Smooth muscle cell (in vitro differentiated cells): ENCODE measurements around the gene DR1. TPM values are rescaled to one million over a fixed set of nuclear protein-coding genes. Genes with fewer than 3 reads are reported as not detected.

Experiments
- DNase-seq: peaks from one replicate; lab custom pipeline; 2025; ENCODE audit not compliant: unreplicated experiment; lab: John Stamatoyannopoulos, UW
- H2AFZ ChIP-seq: fragments of 200-600 bp; sonication (generic); 2 replicates; pipeline ENCODE4 v1.6.0; 2016; ENCODE audit warnings: antibody characterized with exemption, low read depth, mild to moderate bottlenecking
- H3F3A ChIP-seq: fragments of 200-600 bp; sonication (generic); 2 replicates; pipeline ENCODE4 v1.6.0; 2017; ENCODE audit warnings: antibody characterized with exemption, low read depth
- H3K27ac ChIP-seq: fragments of 200-600 bp; sonication (generic); 2 replicates; pipeline ENCODE4 v1.5.1; 2016; ENCODE audit warnings: low read depth, mild to moderate bottlenecking
- H3K27me3 ChIP-seq: fragments of 200-600 bp; sonication (generic); 2 replicates; pipeline ENCODE4 v1.6.1; 2016; ENCODE audit warnings: low read depth, mild to moderate bottlenecking
- H3K36me3 ChIP-seq: fragments of 200-600 bp; sonication (generic); 2 replicates; pipeline ENCODE4 v1.5.1; 2016; ENCODE audit warnings: low read depth
- H3K4me1 ChIP-seq: fragments of 200-600 bp; sonication (generic); 2 replicates; pipeline ENCODE4 v1.5.1; 2016; ENCODE audit warnings: low read depth
- H3K4me2 ChIP-seq: fragments of 200-600 bp; sonication (generic); 2 replicates; pipeline ENCODE4 v1.6.0; 2016; ENCODE audit warnings: mild to moderate bottlenecking
- H3K4me3 ChIP-seq: fragments of 200-600 bp; sonication (generic); 2 replicates; pipeline ENCODE4 v1.5.1; 2016; ENCODE audit warnings: mild to moderate bottlenecking
- H3K79me2 ChIP-seq: fragments of 200-600 bp; sonication (generic); 2 replicates; pipeline ENCODE4 v1.6.0; 2016; ENCODE audit warnings: low read depth, mild to moderate bottlenecking
- H3K9ac ChIP-seq: fragments of 200-600 bp; sonication (generic); 2 replicates; pipeline ENCODE4 v1.6.0; 2016; ENCODE audit warnings: low read depth
- H3K9me3 ChIP-seq: fragments of 200-600 bp; sonication (generic); replicated peaks from 2 replicates; pipeline ENCODE4 v1.5.1; 2016; ENCODE audit warnings: low read depth
- H4K20me1 ChIP-seq: fragments of 200-600 bp; sonication (generic); 2 replicates; pipeline ENCODE4 v1.6.0; 2016; ENCODE audit warnings: low read depth
- WGBS: methylation state at CpG from one replicate; pipeline ENCODE4 v1.1.7; 2016; ENCODE audit warnings: low lambda C conversion rate; 5-methylcytosine and 5-hydroxymethylcytosine counted together
- polyA plus RNA-seq: library from polyadenylated mRNA; unstranded; fragments of >200 nt; fragmentation: Nextera tagmentation; extraction: Ambion mirVana; gene quantifications from 2 replicates; pipeline ENCODE4 v1.2.1, GENCODE V29; 2016
- total RNA-seq: library from RNA; depleted of rRNA; stranded (reverse); fragments of >200 nt; gene quantifications from 2 replicates; pipeline ENCODE4 v1.2.3, GENCODE V29; 2014
- TF ChIP-seq, protein P1 (sequence below): fragments of 200-600 bp; sonication (generic); IDR thresholded peaks from 2 replicates; pipeline ENCODE4 v1.5.1; 2017; ENCODE audit warnings: borderline replicate concordance, mild to moderate bottlenecking, antibody characterized with exemption; ENCODE audit not compliant: insufficient read depth, poor library complexity, severe bottlenecking

DR1 gene
- total and polyA plus RNA-seq, 2 experiments from 2014 or later: 33.8 to 63.4 TPM

DNA sequence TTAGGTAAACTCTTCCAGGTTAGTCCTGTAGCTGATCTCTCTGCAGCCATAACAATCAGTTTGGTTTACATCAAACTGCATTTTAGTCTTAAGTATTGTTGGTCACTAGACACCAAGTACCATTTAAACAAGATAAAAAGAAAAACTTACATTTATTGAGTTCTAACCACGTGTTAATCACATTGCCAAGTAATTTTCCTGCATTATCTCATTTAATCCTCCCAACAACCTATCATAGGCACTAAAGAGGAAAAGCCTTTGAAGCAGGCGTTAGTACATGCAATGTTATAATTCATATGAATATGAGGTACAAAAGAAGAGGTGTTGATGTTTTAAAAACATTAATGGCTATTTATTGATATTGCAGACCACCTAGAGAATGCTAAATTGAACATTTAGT lies 9.0 kb downstream of the DR1 start:
- TF ChIP-seq, protein P1, sequence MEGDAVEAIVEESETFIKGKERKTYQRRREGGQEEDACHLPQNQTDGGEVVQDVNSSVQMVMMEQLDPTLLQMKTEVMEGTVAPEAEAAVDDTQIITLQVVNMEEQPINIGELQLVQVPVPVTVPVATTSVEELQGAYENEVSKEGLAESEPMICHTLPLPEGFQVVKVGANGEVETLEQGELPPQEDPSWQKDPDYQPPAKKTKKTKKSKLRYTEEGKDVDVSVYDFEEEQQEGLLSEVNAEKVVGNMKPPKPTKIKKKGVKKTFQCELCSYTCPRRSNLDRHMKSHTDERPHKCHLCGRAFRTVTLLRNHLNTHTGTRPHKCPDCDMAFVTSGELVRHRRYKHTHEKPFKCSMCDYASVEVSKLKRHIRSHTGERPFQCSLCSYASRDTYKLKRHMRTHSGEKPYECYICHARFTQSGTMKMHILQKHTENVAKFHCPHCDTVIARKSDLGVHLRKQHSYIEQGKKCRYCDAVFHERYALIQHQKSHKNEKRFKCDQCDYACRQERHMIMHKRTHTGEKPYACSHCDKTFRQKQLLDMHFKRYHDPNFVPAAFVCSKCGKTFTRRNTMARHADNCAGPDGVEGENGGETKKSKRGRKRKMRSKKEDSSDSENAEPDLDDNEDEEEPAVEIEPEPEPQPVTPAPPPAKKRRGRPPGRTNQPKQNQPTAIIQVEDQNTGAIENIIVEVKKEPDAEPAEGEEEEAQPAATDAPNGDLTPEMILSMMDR: no peak
- no peaks in the 10 kb centered on the region for H3K27me3 ChIP-seq
- no peak overlapping the region for H3K27ac ChIP-seq
- H3F3A ChIP-seq: no peaks in the 10 kb centered on the region
- no peak overlapping the region for H3K4me2 ChIP-seq
- H3K9me3 ChIP-seq: no peaks in the 10 kb centered on the region
- no peak for DNase-seq
- peaks cover 13% of the 10 kb centered on the region for H3K4me1 ChIP-seq
- peaks cover 29% of the 10 kb centered on the region for H3K36me3 ChIP-seq
- peaks cover 91% of the 10 kb centered on the region for H4K20me1 ChIP-seq
- H3K9ac ChIP-seq: no peak overlapping the region
- peaks cover 99% of the 10 kb centered on the region for H3K79me2 ChIP-seq
- H3K4me3 ChIP-seq: no peak overlapping the region
- no peak overlapping the region for H2AFZ ChIP-seq
- 75% methylated on average over 2 of the region's 2 CpGs for WGBS

DNA sequence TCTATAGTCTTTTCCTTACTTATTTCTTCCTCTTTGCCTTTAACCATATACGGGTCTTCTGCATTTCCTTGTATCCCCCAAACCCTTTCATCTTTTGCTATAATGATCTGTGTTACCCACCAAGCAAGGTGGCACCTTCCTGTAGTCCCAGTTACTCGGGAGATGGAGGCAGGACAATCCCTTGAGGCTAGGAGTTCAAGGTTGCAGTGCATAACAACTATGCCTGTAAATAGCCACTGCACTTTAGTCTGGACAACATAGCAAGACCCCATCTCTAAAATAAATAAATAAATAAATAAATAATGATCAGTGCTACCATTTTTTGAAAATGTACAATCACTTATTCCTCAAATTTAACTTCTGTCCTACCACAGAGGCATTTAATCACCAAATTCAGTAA lies 11.5 kb downstream of the DR1 start:
- no peaks in the 10 kb centered on the region for H3K4me1 ChIP-seq
- 97% methylated on average over 2 of the region's 2 CpGs for WGBS

DNA sequence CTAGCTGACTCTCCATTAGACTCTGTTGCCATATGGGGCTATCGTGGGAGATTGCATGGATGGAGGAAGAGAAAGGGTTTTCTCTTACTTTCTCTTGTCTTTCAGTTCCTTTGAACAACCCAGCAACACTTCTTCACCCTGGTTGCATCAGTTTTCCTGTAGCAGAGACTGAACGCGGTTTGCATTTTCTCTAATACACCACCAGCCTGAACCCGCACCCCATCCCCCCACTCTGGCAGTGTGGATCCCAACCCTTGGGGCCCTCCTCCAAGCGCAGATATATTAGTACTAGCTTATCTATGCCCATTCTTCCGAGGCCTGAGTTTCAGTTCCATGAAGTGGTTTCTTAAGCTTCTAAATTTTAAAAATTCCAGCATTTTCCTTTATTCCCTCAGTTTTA lies 12.6 kb downstream of the DR1 start:
- Histone ChIP-seq H3F3A (no peaks in the 10 kb centered on the region), H3K4me1 (no peaks in the 10 kb centered on the region), H3K9ac (no peak overlapping the region), H3K36me3 (peaks cover 29% of the 10 kb centered on the region), H4K20me1 (peaks cover 89% of the 10 kb centered on the region), H3K9me3 (no peaks in the 10 kb centered on the region), H3K27me3 (no peaks in the 10 kb centered on the region), H3K4me3 (no peak overlapping the region), H2AFZ (no peak overlapping the region), H3K27ac (no peak overlapping the region), H3K79me2 (peaks cover 87% of the 10 kb centered on the region), H3K4me2 (no peak overlapping the region)
- no peak for DNase-seq
- WGBS: 80% methylated on average over 6 of the region's 6 CpGs
- TF ChIP-seq, protein P1: no peak

More for the DNA sequence above, 11.5 kb downstream of the DR1 start:
- Histone ChIP-seq H3K27ac (no peak overlapping the region), H3K9me3 (no peaks in the 10 kb centered on the region), H3K9ac (no peak overlapping the region), H3K27me3 (no peaks in the 10 kb centered on the region), H2AFZ (no peak overlapping the region), H3K79me2 (peaks cover 93% of the 10 kb centered on the region), H4K20me1 (peaks cover 91% of the 10 kb centered on the region), H3K36me3 (peaks cover 29% of the 10 kb centered on the region), H3F3A (no peaks in the 10 kb centered on the region), H3K4me2 (no peak overlapping the region), H3K4me3 (no peak overlapping the region)
- TF ChIP-seq, protein P1: no peak
- no peak for DNase-seq

DNA sequence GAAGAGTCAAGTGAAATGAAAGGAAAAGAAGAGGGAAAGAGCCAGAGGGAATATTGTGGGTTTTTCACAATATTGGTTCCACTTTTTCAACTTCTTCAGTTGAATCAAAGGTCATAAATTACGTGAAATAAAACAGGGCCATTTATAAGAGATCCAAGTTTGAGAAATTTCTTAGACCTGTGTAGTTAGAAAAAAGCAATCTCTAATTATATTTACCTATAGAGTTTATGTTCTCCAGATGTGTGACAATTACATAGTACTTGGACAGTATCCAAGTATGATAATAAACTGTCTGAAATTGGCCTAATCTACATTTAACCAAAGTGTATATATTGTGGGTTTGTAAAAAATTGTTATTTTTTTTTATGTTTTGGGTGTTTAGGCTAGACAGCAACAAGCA lies 14.4 kb downstream of the DR1 start:
- H3K79me2 ChIP-seq: peaks cover 72% of the 10 kb centered on the region
- H3K4me3 ChIP-seq: no peak overlapping the region
- H3F3A ChIP-seq: no peaks in the 10 kb centered on the region
- no peaks in the 10 kb centered on the region for H3K4me1 ChIP-seq
- H3K9ac ChIP-seq: no peak overlapping the region
- no peaks in the 10 kb centered on the region for H3K27me3 ChIP-seq
- no peaks in the 10 kb centered on the region for H3K9me3 ChIP-seq
- no peak overlapping the region for H3K27ac ChIP-seq
- no peak overlapping the region for H2AFZ ChIP-seq
- TF ChIP-seq, protein P1: no peak
- H4K20me1 ChIP-seq: peaks cover 82% of the 10 kb centered on the region
- no peak overlapping the region for H3K4me2 ChIP-seq
- WGBS: 92% methylated on average over 1 of the region's 1 CpG
- no peak for DNase-seq
- H3K36me3 ChIP-seq: peaks cover 21% of the 10 kb centered on the region
